Chondrocyte (in vitro differentiated cells): ENCODE measurements around the gene VOPP1. TPM values are rescaled to one million over a fixed set of nuclear protein-coding genes. Genes with fewer than 3 reads are reported as not detected.

ENCODE experiments used
- DNase-seq: peaks from one replicate; pipeline ENCODE4 v3.0.0; 2021; ENCODE audit warnings: mixed read lengths, low spot score
- H3K27ac Mint-ChIP-seq: one replicate; pipeline ENCODE4 v1.8.0; 2021; ENCODE audit warnings: mild to moderate bottlenecking, moderate library complexity, mixed read lengths; ENCODE audit not compliant: unreplicated experiment
- H3K27me3 Mint-ChIP-seq: 2 replicates; pipeline ENCODE4 v1.8.0; 2021; ENCODE audit warnings: low read depth, mixed read lengths
- H3K36me3 Mint-ChIP-seq: 2 replicates; pipeline ENCODE4 v1.8.0; 2021; ENCODE audit warnings: low read depth, mixed read lengths
- H3K4me1 Mint-ChIP-seq: 2 replicates; pipeline ENCODE4 v1.8.0; 2021; ENCODE audit warnings: low read depth, mild to moderate bottlenecking, mixed read lengths
- H3K4me3 Mint-ChIP-seq: one replicate; pipeline ENCODE4 v1.8.0; 2021; ENCODE audit warnings: mild to moderate bottlenecking, moderate library complexity, mixed read lengths; ENCODE audit not compliant: unreplicated experiment
- H3K9me3 Mint-ChIP-seq: 2 replicates; pipeline ENCODE4 v1.8.0; 2021; ENCODE audit warnings: low read depth, mixed read lengths
- total RNA-seq: library from RNA; stranded (reverse); gene quantifications from 3 replicates; pipeline ENCODE4 v1.2.1, GENCODE V29; 2021
- TF ChIP-seq, protein P1 (sequence below): fragments of 200-600 bp; sonication (generic); IDR thresholded peaks from 2 replicates; pipeline ENCODE4 v1.5.0; 2021; ENCODE audit warnings: antibody characterized with exemption, mild to moderate bottlenecking, moderate library complexity

The VOPP1 gene
- total RNA-seq, 1 donor from 2014 or later = 69.2 TPM

DNA sequence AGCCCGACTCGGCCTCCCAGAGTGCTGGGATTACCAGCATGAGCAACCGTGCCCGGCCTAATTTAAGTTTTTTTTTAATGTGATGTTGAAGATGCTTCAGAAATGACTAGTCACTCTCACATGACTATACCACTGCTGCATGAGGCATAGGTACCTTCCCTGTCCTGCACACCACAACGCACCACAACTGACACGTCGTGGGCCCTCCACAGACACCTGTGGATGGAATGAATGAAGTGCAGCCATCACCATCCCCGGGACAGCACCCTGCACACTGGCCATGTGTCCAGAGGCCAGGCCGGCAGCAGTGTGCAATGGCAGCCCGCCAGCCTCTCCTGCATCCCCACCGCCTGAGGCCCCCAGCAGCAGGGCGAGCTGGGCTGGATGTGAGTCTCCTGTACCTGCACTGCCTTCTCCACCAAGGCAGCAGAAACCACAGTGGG lies 55.1 kb downstream of the VOPP1 start:
- Mint-ChIP-seq H3K27me3 (no peaks in the 10 kb centered on the region), H3K36me3 (peaks cover 15% of the 10 kb centered on the region), H3K9me3 (no peaks in the 10 kb centered on the region), H3K4me1 (peaks cover 27% of the 10 kb centered on the region), H3K4me3 (no peak overlapping the region), H3K27ac (no peak overlapping the region)
- TF ChIP-seq, protein P1, sequence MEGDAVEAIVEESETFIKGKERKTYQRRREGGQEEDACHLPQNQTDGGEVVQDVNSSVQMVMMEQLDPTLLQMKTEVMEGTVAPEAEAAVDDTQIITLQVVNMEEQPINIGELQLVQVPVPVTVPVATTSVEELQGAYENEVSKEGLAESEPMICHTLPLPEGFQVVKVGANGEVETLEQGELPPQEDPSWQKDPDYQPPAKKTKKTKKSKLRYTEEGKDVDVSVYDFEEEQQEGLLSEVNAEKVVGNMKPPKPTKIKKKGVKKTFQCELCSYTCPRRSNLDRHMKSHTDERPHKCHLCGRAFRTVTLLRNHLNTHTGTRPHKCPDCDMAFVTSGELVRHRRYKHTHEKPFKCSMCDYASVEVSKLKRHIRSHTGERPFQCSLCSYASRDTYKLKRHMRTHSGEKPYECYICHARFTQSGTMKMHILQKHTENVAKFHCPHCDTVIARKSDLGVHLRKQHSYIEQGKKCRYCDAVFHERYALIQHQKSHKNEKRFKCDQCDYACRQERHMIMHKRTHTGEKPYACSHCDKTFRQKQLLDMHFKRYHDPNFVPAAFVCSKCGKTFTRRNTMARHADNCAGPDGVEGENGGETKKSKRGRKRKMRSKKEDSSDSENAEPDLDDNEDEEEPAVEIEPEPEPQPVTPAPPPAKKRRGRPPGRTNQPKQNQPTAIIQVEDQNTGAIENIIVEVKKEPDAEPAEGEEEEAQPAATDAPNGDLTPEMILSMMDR = no peak
- DNase-seq = no peak

- Mint-ChIP-seq H3K9me3 (no peaks in the 10 kb centered on the region), H3K27ac (peak overlapping the region; percentile 42), H3K4me3 (no peak overlapping the region), H3K27me3 (no peaks in the 10 kb centered on the region), H3K4me1 (peaks cover 24% of the 10 kb centered on the region), H3K36me3 (peaks cover 15% of the 10 kb centered on the region)
- TF ChIP-seq, protein P1 = no peak
- DNase-seq = no peak
Observed at GRCh38 chr7:55516409-55516808, 55.9 kb downstream of the VOPP1 start.

DNA sequence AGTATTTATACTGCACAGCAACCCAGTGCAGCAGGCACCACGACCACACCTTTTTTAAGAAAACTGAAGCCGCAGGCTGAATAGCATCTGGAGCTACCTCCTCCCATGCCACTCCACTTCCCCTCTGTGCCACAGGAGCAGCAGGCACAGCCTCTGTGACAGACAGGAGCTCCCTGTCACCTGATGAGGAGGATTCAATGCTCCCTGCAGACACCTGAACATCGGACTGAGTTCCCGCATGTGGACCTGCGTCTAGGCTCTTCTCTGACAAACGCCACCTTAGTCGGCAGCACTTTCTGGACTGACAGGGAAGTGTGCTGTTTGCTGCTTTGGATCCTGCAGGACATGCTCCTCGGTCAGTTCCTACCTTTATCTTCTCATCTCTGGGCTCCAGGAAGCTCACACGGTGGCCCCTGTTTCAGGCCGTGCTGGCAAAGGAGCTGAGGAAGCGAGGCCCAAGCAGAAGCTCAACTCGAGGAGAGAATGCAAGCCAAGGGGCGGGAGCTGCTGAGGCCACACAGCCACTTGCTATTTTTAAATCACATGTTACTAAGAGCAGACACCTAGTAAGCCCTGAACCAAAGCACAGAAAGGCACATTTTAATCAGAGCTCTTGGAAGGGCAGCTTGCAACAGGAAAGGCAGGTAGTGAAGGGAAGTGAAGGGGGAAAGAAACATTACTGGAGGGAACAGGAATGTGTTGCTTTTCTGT lies 56.6 kb downstream of the VOPP1 start:
- H3K9me3 Mint-ChIP-seq = no peaks in the 10 kb centered on the region
- H3K36me3 Mint-ChIP-seq = peaks cover 14% of the 10 kb centered on the region
- no peak for DNase-seq
- no peaks in the 10 kb centered on the region for H3K27me3 Mint-ChIP-seq
- peak overlapping the region; percentile 42 for H3K27ac Mint-ChIP-seq
- TF ChIP-seq, protein P1 = no peak
- peaks cover 25% of the 10 kb centered on the region for H3K4me1 Mint-ChIP-seq
- H3K4me3 Mint-ChIP-seq = no peak overlapping the region

- Mint-ChIP-seq H3K9me3 (no peaks in the 10 kb centered on the region), H3K4me1 (peaks cover 34% of the 10 kb centered on the region), H3K4me3 (no peak overlapping the region), H3K36me3 (peaks cover 13% of the 10 kb centered on the region), H3K27me3 (no peaks in the 10 kb centered on the region), H3K27ac (no peak overlapping the region)
- TF ChIP-seq, protein P1 = no peak
- DNase-seq = no peak
Observed at GRCh38 chr7:55514546-55515265, 57.6 kb downstream of the VOPP1 start.

DNA sequence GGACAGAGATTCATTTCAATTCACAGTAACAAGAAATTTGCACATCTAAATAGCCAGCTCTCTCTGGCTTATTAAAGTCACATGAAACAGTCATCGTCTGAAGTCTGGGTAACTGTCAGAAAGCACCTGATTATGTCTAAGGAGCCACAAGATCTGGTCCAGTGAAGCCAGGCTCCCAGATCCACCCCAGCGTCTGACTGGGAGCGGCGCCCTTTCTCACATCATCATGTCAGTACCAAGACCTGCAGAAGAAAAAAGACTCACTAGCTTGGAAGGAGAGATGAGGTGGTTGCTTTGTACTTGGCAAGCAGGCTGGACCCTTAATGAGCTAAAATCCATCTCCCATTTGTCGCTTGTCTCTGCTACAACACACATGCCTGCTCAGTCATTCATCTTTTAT lies 58.4 kb downstream of the VOPP1 start:
- no peaks in the 10 kb centered on the region for H3K9me3 Mint-ChIP-seq
- no peak overlapping the region for H3K4me3 Mint-ChIP-seq
- H3K27me3 Mint-ChIP-seq = no peaks in the 10 kb centered on the region
- no peak overlapping the region for H3K27ac Mint-ChIP-seq
- no peak for DNase-seq
- peaks cover 41% of the 10 kb centered on the region for H3K4me1 Mint-ChIP-seq
- peaks cover 13% of the 10 kb centered on the region for H3K36me3 Mint-ChIP-seq
- TF ChIP-seq, protein P1 = no peak
